ENCODE measurements around the gene HMX1.

The HMX1 gene

DNA sequence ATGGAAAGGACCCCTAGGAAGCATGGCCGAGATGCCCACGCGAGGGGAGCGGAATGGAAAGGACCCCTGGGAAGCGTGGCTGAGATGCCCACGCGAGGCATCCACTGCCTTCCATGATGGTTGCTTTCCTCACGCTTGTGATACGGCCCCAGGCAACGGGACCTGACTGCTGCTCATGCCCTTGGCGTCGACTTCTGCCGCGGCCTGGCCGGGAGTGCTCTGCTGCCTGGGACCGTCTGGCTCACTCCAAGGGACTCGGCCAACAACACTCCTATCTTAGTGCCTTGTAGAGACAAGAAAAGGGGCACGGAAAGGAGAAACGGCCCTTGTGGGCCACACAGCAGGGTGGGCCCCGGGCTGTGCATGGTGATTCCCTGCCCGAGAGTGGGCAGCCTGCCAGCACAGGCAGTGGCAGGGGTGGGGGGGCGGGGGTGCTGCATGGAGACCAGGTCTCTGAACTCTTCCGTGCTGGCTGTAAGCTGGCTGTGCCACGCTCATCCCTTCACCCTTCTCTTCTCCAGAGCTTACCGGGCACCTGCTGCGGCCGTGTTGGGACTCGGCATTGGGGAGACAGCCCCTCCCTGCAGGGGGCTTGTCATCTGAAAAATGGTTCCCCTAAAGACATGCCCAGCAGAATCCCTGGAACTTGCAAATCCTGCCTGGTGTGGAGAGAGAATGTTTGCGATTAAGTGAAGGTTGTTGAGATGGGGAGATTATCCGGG lies 38.6 kb upstream of the HMX1 start:
- DNase-seq (ENCODE audit: low read depth in 2 of 2): no peak

DNA sequence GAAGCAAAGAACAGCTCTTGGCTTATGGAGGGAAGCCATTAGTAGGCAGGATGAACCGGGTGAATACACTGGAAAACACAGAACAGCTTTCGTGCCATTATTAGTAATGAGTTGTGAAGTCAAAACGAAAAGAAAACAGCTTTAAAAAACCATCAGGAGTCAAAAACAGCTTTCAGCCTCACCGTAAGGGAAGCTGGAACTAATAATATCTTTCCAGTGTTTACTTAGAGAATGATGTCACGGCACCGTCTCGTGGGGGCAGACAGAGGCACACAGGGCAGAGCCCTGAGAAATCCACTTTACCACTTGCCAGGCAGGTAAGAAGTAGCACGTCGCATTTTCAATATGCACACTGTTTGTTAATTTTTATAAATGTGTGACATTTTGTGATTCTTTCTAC lies 37.9 kb upstream of the HMX1 start:
- DNase-seq (ENCODE audit: low read depth in 2 of 2): no peak

DNA sequence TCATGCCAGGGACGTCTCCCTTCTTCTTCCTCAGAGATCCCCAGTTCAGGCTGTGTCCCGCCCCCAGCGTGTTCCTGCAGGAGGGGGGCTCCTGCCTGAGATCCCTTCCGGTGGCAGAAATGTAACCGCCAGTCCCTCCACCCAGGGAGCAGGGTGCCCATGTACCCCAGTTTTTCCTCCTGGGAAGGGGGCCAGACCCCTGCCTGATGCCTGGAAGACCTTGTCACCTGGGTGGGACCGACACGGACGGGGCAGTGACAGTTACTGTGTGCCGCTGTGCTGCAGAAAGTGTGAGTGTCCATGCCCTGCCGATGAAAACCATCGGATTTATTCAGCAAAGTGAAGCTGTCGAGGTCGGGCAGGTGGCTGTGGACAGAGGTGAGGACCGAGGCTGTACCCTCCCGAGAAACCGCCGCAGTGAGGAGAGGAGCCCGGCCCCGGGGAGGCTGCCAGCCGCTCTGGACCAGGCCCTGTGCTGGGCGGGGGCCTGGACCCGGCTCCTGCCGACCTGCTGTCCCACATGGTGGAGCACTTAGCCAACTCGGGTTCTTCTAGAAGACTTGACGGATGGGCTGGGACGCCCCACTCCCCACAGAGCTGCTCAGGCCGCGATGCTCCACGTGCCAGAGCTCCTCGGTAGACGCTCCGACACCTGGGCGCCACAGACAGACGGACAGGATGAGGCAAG lies 36.7 kb upstream of the HMX1 start:
- no peak for DNase-seq (ENCODE audit: low read depth in 2 of 2)

DNA sequence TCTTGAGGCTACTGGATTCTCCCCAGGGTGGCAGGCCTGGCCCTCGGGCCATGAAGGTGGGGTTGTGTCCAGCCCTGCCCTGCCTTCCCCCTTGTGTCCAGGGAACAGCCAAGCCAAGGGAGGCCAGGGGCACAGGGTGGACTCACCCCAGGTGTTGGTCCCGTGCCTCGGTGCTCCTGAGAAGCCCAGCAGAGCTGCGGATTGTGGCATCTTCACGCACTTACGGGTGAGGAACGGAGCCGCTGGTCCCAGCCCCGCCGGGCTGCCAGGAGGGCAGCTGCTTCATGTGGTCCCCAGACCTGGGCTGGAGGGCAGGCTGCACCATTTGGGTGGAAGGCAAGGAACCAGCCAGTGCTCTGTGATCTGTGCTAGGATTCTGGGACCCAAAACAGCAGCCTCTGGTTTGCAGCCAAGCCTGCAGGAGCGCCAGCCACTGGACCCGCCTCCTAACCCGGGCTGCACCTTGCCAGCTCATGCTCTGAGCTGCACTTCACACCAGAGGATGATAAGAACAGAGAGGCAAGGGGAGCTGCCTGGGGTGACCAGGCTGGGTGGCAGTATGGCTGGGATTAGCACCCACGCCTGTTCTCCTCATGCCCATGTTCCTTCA lies 36.1 kb upstream of the HMX1 start:
- DNase-seq (ENCODE audit: low read depth in 2 of 2): no peak

DNA sequence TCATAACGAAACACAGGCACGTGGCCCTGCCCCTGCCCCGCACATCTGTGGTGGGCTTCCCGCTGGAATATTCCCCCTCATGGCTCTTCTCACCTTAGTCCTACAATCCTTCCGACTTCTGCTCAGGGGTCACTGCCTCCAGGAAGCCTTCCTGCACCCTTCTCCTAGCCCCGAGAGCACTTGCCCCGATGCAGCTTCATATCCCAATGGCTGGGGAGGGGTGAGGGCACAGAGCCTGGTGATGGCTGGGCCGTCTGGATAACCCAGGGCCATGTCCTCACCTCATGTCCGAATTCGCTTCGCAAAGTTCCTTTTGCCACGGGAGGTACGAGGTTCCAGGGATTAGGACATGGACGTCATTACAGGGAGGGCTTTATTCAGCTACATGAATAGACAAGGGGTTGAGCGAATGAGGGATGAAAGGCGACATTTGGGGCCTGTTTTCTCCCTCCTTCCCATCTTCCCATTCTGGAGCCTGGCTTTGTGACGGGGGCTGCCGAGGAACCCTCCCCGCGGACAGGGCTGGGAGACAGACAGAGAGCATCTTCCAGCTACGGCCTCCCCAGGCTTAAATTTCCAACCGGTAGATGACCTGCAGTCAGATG lies 35.5 kb upstream of the HMX1 start:
- DNase-seq (ENCODE audit: low read depth in 2 of 2): no peak

DNA sequence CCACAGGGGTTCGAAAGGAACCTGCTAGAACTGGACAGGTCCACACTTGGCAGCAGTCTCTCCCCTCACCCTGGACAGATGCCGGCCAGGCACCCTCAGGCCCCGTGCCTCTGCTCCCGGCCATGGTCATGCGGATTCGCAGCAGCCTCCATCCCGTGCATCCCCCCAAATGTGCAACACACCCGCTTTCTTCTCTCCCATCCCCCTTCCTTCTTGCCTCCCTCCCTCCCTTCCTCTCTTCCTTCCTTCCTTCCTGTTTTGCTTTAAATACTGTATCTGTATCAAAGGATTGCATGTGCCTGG lies 35.0 kb upstream of the HMX1 start:
- no peak for DNase-seq (ENCODE audit: low read depth in 2 of 2)

DNA sequence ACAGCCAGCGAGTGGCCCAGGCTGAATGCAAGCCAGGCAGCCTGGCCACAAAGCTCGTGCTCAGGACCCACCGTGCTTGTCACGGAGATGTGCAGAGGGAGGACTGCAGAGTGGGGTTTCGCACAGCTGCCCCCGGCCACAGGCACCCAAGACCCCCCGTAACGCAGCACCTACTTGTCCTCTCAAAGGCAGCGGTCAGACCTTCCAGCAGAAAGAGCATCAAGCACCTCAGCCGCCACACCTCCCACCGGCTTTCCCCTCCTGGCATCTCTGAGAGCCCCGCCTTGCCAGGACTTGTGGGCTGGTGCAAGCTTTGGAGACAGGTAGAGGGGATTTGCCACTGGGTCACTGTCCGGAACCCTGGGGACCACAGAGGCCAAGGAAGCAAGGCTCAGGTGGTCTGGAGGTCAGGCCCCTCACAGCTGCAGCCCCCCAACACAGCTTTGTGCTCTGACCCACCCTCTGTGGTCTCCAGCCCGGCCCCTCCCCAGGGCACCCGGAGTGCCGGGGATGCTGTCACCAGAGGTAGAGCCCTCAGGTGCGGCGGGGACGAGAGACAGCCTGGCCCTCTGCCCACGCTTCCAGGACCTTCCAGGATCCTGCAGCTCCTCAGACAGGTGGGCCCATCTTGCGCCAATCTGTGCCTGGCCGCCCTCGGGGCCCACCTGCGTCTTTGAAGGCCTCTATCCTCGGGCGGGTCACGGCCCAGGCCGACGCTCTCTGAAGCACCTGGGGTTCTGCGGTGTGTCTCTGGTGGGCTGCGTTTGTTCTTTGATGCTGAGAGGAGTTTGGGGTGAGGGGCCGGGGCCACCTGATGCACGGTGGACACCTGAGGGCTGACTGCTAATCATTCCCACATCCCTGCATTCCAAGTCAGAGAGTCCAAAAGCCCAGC lies 34.4 kb upstream of the HMX1 start:
- DNase-seq (ENCODE audit: low read depth in 2 of 2): no peak

DNA sequence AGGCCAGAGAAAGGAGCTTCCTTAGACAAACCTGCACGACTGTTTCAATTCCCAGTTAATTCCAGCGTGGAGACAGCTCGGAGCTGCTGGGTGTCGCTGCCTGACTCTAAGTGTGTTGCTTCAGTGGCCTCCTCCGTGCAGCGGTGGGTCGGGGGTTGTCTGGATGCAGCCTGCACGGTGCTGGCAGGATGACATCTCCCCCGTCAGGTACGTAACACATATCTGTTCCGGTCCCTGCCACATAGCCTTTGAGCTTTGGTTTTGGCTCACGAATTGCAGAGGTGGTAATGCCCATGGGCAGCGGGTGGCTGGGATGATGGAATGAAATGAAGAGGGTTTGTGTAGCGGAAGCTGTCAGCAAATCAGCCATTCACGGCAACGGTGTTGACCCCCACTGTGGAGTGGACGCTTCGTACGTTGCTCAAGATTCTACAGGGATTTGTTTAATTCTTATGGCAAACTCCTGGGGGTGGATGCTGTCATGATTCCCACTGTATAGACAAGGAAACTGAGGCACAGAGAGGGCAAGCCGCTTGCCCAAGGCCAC lies 33.7 kb upstream of the HMX1 start:
- no peak for DNase-seq (ENCODE audit: low read depth in 2 of 2)

DNA sequence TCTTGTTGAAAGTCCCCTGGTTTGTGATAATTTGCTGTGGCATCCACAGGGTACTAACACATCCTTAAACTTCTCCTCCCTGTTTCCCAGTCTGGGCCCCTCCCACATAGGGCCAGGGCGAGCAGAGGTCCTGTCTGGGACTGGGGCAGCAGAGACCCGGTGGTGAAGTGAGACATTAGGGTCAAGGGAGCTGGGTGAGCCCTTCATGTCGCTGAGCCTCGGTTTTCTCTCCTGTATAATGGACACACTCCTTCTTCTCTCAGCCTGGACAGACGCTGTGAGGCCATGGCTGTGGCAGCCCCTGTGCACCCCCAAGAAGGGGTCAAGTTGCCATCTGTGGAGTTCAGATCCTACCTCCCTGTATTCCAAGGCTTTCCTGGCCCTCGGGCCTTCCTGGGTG lies 33.0 kb upstream of the HMX1 start:
- no peak for DNase-seq (ENCODE audit: low read depth in 2 of 2)

DNA sequence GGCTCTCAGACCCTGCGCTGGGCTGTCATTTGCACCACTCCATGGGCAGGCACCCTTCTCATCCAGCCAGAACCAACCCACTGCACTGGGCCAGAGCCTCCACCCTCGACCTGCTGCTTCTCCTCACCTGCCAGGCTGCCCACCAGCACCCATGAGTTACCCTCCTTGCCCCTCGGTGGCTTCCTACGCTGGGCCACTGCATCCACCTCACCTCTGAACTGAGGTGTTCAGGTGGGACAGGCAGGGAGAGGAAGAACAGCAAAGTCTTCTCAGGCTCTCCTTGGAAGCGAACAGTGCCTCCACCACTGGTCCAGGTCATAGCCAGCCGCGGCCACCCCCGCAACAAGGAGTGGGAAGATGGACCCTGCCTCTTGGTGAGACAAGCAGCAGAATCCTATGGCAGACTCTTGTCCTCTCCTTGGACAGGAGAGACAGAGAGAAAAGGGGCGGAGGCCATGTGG lies 32.4 kb upstream of the HMX1 start:
- DNase-seq (ENCODE audit: low read depth in 2 of 2): no peak

DNA sequence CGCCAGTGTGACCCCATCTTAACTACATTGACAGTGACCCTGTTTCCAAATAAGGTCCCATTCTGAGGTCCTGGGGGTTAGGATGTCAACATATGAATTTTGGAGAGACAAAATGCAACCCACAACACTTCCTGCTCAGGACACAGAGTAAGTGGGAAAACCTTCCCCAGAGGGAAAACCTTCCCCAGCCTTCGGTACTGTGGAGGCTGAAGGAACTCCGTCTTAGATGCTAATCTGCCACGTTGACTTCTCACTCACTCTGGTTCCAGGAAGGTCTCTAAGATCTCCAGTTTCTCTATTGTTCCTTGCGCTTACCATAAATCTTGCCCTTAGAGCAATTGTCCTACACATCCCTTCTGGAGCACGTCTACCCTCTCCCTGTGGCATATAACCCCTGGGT lies 29.7 kb upstream of the HMX1 start:
- no peak for DNase-seq (ENCODE audit: low read depth in 2 of 2)

DNA sequence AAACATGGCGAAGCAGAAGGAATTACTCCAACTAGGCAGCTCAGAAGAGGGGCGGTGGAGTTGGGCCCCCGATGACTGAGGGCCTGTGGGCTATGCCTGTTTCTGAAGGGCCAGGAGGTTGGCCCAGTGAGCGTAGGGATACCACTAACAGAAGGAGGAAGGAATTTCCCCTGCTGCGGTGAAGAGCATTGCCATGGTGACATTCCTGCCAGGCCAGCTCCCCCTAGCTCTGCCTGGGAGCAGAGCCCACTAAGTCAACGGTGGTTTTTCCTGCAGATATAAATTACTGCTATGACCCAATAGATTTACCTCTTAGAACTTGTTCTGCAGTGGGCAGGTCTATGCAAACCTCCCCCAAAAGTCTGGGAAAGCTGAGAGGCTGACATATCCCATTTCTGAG lies 28.9 kb upstream of the HMX1 start:
- DNase-seq (ENCODE audit: low read depth in 2 of 2): no peak

DNA sequence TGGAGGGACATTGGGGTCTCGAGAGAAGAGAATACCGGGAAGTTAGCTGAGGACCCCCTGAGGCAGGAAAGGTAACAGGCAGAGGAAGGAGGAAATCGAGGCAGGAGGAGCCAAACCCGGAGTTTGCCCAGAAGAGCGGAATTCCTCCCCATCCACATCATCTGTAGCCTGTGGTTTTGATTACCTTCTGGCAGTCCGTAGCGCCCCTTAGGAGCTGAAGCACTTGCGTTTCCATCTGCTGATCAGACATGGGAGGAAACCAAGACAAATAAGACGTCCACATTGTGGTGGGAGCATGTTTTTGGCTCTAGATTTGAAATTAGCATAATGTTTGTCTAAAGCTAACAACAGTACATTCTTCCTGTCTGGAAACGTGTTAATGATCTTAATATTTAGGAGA lies 26.8 kb upstream of the HMX1 start:
- no peak for DNase-seq (ENCODE audit: low read depth in 2 of 2)

DNA sequence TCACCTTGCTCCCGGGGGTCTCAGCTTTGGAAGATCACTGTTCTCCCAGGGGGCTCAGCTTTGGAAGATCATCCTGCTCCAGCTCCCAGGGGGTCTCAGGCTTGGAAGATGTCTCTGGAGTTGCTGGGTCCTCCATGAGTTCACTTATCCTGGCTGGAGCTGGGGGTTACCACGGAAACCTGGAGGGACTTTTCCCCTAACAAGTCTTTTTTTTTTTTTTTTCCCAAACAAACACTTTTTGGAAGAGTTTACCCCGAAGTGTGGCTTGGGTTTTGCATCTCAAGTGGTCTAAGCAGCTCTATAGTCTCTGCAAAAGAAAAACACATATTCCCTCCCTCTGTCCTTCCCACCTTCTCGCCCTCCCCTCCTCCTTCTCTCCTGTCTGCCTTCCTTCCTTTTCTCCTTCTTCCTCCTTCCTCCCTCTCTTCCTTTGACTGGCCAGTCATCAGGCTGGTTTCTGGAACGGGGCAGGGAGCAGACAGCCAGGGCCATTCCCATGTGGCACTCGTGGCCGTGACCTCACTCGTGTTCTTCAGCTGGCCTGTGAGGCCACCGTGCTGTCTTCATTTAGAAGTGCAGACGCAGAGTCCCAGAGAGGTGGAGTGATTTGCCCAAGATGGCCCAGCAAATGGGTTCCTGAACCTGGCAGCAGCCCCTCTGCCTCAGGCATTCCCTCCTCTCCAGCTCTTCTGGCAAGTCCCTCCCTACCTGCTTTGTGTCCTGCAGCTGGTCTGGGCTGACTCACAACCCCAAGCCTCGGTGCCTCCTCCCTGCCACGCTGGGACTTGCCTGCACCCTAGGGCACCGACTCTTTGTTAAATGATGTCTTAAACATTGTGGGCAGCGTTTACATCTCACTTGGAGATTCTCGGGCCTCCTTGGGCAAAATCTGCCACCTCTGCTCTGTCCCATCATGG lies 25.9 kb upstream of the HMX1 start:
- DNase-seq (ENCODE audit: low read depth in 2 of 2): no peak

DNA sequence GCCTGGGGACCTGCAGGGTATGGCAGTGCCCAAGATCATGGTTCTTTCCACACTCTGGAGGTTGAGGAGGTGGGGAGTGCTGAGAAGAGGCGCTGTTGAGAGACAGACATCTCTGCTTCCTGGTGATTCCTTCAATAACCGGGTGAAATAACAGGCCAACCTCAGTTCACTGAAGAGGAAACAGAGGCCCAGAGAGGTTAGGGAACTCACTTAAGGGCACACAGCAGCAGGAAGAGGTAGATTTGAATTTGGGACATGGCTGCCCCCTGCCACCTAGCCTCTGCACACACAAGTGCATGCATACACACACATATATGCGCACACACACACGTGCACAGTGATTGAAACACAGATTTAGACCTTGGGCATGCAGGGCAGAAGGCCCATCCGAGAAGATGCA lies 24.9 kb upstream of the HMX1 start:
- no peak for DNase-seq (ENCODE audit: low read depth in 2 of 2)

DNA sequence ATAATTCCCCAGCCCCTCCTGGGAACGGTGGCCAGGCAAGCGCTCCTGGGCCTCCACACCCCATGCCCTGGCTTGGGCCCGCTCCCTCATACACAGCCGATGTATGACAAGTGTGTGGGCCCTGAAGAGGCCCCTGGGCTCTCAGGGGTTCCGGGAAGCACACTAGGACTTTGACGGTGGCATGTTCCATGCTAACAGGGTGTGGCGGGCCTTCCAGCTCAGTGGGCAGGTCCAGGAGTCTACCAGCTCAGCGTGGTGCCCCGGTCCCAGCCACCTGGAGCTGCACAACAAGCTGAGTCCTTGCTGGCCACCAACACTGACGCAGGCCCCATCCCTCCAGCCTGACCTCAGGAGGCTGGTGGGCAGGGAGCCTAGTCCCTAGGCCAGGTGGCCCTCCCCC lies 24.4 kb upstream of the HMX1 start:
- DNase-seq (ENCODE audit: low read depth in 2 of 2): no peak

DNA sequence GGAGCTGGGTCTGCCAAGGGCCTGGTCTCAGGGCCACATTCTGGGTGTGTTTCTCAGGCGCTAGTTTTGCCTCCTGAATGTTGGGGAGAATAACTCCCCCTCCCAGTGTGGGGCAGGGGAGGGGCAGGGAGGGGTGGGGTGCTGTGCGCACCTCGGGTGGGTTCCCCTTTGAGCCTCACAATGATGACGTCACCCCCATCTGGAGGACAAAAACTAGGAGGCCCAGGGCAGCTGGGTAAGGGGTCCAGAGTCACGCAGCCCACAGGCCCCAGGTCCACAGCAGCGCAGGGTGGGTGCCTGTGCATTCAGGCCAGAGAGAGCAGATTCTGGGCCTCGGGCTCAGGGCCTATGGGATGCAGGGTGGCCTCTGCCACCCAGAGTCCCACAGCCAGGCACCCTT lies 23.7 kb upstream of the HMX1 start:
- no peak for DNase-seq (ENCODE audit: low read depth in 2 of 2)

DNA sequence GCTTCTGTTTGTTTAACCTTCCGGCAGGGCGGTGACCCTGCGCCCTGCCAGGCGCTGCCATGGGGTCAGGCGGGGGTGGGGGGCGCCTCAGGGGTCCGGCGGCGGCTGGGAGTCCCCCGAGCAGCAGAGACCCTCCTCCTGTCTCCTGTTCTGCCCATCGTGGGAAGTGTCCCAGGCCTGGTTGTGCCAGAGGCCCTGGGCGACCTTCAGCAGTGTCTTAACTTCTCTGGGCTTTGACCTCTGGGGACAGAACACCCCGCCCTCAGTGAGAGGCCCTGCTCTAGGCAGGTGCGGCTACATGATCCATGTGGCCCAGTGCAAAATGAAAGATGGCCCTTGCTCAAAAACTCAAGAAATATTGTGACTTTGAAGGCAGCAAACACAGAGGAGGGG lies 22.8 kb upstream of the HMX1 start:
- no peak for DNase-seq (ENCODE audit: low read depth in 2 of 2)

DNA sequence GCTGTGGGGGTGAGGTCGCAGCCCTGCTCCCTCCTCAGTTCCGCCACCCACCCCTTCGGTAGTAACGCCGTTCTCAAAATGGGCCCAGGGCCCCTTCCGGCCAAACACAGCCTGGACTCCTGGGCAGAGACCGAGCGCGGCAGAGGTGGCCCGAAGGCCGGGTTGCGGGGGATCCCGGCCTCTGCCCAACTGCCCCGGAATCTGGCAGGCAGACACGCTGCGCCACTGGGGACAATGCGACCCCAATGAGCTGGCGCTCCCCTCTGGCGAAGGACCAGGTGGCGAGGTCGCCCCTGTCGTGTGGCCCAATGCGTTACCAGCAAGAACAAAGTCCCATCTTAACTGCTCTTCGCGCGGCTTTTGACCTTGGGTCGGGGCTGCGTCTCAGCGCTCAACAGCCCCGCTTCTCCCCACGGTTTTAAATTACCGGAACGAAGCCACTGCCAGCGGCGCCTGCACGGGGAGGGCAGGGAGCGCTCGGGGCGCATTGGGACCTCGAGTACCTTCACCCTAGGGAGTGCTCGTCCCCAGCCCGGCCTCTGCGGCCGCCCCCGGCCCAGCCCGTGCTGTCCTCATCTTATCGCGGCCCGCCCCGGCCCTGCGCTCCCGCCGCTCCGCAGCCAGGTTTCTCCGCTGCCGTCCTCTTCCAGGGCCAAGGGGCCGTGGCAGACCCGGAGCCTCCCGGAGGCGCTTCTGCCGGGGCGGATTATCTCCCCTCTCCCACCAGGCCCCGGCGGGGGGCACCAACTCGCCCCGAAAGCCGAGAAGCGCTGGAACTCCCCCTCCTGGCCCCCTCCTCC lies 22.2 kb upstream of the HMX1 start:
- no peak for DNase-seq (ENCODE audit: low read depth in 2 of 2)

DNA sequence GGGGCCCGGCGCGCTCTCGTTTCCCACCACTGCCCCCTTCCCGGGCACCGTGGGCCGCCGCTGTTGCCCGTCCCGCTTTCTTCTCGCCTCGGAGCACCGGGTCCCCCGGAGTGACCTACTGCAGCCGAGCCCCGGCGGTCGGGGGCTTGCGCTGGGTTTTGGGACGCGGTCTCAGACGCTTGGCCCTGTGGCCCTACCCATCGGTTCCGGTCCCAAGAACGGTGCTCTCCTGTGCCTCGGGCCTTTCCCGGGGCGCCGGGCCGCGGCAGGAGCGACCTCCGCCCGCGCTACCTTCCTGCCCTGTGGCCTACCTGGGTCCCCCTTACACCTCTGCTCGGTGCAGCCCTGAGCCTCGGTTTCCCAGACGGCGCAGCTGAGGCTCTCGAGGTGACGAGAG lies 21.6 kb upstream of the HMX1 start:
- DNase-seq (ENCODE audit: low read depth in 2 of 2): no peak
